ENCODE results near the gene MCRIP2.

GRCh38 chr16:636206-637080 lies 5.2 kb upstream of the MCRIP2 start, which contains the start of gene METTL26:
- no peak for TF ChIP-seq CTCF (conservative IDR thresholded peaks at IDR 0.05)
- TF ChIP-seq EZH2 (IDR thresholded peaks at IDR 0.05; ENCODE audit: low read depth) = no peak
